Measurements from ENCODE around the gene PLEKHO2. TPM values are rescaled to one million over a fixed set of nuclear protein-coding genes. Genes with fewer than 3 reads are reported as not detected.

PLEKHO2 gene, protein sequence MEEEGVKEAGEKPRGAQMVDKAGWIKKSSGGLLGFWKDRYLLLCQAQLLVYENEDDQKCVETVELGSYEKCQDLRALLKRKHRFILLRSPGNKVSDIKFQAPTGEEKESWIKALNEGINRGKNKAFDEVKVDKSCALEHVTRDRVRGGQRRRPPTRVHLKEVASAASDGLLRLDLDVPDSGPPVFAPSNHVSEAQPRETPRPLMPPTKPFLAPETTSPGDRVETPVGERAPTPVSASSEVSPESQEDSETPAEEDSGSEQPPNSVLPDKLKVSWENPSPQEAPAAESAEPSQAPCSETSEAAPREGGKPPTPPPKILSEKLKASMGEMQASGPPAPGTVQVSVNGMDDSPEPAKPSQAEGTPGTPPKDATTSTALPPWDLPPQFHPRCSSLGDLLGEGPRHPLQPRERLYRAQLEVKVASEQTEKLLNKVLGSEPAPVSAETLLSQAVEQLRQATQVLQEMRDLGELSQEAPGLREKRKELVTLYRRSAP
- 34.0 and 40.3 TPM in 2 replicates for total RNA-seq

GRCh38 chr15:64841344-64842095 is at the start of gene PLEKHO2:
Gene PLEKHO2 (plus strand): TSS chr15:64841915. CDS start chr15:64842017, 102 bp downstream.

GRCh38 chr15:64825431-64826294 is 16.1 kb upstream of the PLEKHO2 start, which contains the start of gene PIF1:
Gene PIF1 (minus strand): TSS chr15:64825647. CDS start chr15:64824335, 1,312 bp downstream.

DNA sequence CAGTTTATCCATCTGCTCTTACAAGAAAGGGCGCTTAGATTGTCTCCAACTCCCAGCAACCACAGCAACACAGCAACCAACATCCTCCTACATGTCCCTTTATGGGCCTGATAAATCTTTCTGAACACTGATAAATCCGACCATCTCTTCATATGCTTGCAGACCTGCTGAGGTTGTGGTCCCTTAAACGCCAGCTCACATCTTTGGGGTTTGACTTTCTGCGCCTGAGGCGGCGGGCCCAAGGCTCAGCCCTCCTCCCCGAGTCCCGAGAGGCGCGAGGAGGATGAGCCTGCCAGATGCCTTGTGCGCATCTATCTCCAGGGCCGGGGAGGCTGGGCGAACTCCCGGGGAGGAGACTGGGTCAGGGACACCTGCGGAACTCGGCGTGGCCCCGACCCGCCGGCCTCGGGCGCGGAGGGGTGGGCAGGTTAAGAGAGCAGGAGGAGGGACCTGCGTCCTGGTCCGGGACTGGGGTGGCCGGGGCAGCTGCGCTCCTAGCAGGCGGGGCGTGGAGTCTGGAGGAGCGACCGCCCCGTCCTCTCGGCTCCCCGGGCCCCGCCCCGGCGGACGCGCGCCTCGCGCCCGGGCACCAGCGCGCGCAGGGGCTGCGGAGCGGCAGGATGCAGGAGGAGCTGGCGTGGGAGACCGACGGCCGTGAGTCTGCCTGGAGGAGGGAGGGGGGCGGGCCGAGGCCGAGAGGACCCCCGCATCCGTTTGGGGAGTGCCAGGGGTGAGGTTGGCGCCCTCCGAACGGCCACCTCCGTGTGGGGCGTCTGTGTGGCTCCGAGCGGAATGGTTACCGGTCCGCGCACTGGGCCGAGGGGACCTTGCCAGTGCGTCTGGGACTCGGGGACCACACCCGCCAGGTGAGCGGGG is 69.8 kb downstream of the PLEKHO2 start, which contains the start of gene ANKDD1A:
TSS of gene ANKDD1A (plus strand) at position 592 of the 876 bp plus-strand sequence. CDS start at position 621, 29 bp downstream.

Other genes with a start within 250 kb of the PLEKHO2 start
- 0.25 TPM in 1 of 2 replicates, not detected in the other for gene RBPMS2, start 66.3 kb upstream of the PLEKHO2 start, total RNA-seq
- 5.9 and 13.4 TPM in 2 replicates for gene PIF1, start 16.3 kb upstream of the PLEKHO2 start, total RNA-seq
- gene ANKDD1A, start 70.0 kb downstream of the PLEKHO2 start, total RNA-seq = 1.8 and 3.9 TPM in 2 replicates
- 40.8 and 60.5 TPM in 2 replicates for gene SPG21, start 148.0 kb downstream of the PLEKHO2 start, total RNA-seq
- gene MTFMT, start 187.7 kb downstream of the PLEKHO2 start, total RNA-seq = 8.3 and 10.7 TPM in 2 replicates
- gene SLC51B, start 203.5 kb downstream of the PLEKHO2 start, total RNA-seq = not detected in 2 replicates
- gene RASL12, start 226.1 kb downstream of the PLEKHO2 start, total RNA-seq = 0.16 TPM in 1 of 2 replicates, not detected in the other
- under 0.01 TPM in 1 of 2 replicates, not detected in the other for gene KBTBD13, start 234.8 kb downstream of the PLEKHO2 start, total RNA-seq